Activated CD8-positive, alpha-beta memory T cell treated with anti-CD3 and anti-CD28 coated beads, Interleukin-2, amount 50 U/mL, for 48 hours (primary cell): ENCODE results near the gene HPCAL1.

Experiments
- DNase-seq: peaks from one replicate; pipeline ENCODE4 v3.0.0-alpha.2; 2020

The HPCAL1 gene

GRCh38 chr2:10372203-10372861 lies 69.6 kb downstream of the HPCAL1 start:
- no peak for DNase-seq

DNA sequence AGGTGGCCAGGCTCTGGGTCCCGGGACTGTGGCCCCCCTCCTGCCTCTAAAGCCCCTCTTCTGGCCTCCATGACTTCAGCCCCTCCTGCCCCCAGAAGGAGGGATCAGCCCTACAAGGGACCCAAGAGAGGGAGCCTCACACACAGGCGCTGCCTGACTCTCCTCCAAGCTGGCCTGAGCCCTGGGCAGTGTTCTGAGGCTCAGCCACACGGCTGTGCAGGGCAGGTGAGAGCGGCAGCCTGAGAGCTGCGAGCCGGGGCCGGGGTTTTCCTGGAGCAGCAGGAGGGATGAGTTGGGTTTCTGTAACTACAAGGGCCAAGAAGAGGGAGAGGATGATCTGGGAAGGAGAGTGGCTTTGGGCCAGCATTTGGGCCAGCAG lies 70.1 kb downstream of the HPCAL1 start:
- DNase-seq = no peak

DNA sequence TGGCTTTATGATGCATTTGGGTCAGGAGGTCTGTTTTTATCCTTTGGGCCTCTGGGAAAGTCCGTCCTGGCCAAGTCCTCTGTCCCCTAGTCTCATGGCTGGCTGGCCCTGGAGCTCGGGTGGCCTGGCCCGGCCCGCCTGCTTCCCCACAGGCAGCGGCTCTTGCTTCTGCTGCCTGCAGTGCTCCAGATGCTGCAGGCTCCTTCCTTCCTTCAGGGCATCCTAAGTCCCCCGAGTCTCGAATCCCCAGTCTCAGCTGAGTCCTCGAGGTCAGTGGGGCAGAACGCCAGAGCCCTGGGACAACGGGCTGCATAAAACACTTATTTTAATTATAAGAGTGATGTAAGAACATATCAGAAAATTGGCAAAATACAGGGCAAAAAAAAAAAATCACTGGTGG lies 71.2 kb downstream of the HPCAL1 start:
- DNase-seq = no peak

DNA sequence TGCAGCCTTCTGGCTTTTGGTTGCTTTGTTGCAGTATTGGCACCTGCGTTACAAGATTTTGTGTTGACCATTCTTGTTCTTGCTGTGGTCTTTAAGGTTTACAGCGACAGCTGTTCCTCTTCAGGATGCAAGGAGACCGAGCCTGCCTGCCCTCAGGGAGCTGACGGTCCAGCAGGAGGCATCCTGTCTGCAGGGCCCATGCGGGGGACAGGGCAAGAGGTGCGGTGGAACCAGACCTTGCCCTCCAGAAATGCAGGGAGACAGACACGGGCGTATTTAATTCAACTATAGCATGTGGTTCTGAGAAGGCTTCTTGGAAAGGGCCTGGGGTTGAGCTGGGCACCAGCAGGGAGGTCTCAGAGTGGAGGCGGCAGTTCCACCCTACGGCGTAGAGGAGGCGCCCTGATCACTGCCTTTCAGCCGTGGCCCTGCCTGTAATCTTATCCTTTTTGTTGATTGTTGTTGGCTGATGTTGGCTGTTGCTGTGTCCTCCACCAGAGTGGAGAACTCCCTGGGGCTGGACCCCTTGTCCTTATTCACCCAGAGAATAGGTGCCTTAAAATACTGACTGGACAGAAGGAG lies 71.7 kb downstream of the HPCAL1 start:
- no peak for DNase-seq

GRCh38 chr2:10375570-10376281 lies 73.0 kb downstream of the HPCAL1 start:
- no peak for DNase-seq

DNA sequence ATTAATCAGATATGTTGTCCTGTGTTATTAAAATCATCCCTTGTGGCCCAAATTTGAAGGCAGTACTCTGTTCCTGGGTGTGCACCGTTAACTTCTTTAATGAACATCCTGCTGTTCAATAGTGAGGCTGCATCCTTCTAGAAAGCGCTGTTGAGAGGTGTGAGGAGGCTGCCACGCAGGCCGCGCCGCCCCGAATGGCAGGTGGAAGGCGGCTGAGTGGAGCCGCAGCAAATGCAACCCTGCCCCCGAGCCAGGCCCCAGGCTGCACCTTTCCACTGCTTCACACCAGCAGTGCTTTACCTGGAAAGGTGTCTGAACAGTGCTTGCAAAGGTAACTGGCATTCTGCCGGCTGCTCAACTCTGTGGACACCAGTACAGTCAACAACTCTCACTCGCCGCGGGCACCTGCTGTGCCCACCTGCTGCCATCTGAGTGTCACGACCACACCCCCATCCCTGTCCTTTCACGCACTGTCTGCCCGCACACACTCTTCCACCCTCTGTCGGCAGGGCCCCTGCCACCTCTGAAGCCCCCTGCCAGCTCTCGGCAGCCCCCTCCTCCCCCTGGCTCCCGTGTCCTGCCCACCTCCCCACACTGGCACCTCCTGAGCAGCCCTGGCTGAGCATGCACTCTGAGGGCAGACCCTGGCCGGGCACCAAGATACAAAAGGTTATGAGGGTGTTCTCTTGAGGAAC lies 74.5 kb downstream of the HPCAL1 start:
- DNase-seq = no peak

DNA sequence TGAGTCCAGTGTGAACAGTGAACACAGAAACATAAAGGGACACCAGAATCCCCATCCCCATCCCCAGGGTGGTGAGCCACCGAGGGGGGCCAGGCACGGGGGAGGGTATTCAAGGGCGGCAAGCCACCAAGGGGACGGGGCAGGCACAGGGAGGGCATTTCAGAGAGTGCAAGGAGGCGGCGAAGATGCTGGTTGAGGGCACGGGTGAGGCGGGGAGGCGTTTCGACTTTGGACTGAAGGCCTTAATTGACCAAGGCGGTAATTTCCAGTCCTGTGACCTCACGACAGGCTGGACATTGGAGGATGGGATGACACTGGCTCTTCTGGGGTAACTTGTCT lies 75.0 kb downstream of the HPCAL1 start:
- no peak for DNase-seq

- no peak for DNase-seq
Observed at GRCh38 chr2:10378189-10378588, 75.5 kb downstream of the HPCAL1 start.

- DNase-seq = no peak
Observed at GRCh38 chr2:10380048-10380926, 77.6 kb downstream of the HPCAL1 start.

GRCh38 chr2:10381997-10382353 lies 79.3 kb downstream of the HPCAL1 start:
- no peak for DNase-seq

- DNase-seq = no peak
Observed at GRCh38 chr2:10382354-10383061, 79.8 kb downstream of the HPCAL1 start.

GRCh38 chr2:10383960-10384734 lies 81.4 kb downstream of the HPCAL1 start:
- DNase-seq = no peak

GRCh38 chr2:10385501-10385900 lies 82.8 kb downstream of the HPCAL1 start:
- DNase-seq = no peak

GRCh38 chr2:10385933-10386773 lies 83.4 kb downstream of the HPCAL1 start:
- no peak for DNase-seq

DNA sequence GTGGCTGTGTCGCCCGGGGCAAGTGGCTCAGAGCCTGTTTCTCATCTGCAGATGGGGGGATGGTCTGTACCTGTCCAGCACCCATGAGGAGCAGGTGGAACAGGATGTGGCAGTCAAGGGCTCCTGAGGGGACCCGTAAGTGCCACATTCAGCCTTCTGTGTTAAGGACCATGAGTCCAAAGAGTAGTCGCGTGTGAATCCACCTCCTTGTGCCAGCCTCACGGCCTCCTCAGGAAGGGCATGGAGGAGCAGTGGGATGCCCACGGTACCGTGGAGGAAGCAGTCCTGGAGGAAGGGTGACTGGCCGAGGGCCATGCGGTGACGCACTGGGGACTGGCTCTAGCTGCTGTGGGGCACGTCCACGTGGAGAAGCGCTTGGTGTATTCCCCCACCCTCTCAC lies 84.3 kb downstream of the HPCAL1 start:
- DNase-seq = no peak

DNA sequence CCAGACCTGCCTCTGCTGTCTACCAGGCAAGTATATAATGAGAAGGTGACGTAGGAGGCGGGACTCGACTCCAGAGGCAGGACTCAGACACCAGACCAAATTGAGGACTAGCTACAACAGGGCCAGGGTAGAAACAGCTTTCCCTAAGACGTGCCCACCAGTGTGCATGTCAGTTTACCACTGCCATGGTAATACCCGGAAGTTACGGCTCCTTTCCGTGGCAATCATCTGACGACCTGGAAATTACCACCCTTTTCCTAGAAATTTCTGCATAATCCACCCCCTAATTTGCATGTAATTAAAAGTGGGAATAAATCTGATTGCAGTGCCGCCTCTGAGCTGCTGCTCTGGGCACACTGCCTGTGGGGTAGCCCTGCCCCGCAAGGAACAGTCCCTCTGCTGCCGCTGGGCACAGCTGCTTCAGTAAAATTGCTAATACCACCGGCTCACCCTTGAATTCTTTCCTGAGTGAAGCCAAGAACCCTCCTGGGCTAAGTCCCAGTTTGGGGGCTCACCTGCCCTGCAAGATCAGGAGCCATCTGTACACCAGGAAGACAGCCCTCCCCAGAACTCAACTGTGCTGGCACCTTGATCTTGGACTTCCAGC lies 86.4 kb downstream of the HPCAL1 start:
- no peak for DNase-seq

GRCh38 chr2:10389573-10389972 lies 86.9 kb downstream of the HPCAL1 start:
- no peak for DNase-seq

DNA sequence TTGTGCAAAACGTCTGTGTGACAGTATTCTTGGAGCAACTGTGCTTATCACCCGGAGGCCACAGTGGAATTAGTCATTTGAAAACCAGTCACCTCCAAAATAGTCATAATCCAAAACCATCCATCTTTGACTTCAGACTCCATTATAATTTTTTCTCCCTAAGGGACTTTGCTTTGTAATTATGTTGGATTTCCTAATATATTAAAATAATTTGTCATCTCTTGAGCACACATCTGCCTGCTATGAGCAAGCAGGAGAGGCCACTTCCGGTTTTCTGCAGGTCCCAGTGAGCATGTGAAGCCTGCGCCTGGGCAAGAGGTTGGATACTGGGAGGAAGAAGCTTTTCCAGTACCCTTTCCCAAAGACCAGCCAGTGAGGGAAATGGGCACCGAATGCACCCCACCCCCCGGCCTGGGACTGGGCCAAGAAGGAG lies 87.7 kb downstream of the HPCAL1 start:
- DNase-seq = no peak

GRCh38 chr2:10392100-10392499 lies 89.4 kb downstream of the HPCAL1 start:
- no peak for DNase-seq

DNA sequence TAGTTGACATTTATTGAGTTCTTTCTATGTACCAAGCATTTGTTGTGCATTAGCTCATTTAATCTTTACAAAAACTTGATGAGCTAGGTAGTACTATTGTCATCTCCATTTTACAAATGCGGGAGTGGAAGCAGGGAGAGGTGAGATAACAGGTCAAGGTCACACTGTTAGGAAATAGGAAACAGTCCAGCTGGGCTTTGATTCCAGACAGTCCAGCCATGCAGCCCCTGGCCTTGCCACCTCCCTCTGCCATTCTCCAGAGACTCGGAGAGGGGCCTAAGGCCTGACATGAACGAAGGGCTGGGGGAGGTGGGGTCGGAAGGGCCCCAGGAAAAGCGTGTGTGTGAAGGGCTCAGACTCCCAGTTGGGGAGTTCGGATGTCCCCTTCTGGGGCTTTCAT lies 89.8 kb downstream of the HPCAL1 start:
- no peak for DNase-seq
